ENCODE measurements around the gene OLA1.

OLA1 gene

DNA sequence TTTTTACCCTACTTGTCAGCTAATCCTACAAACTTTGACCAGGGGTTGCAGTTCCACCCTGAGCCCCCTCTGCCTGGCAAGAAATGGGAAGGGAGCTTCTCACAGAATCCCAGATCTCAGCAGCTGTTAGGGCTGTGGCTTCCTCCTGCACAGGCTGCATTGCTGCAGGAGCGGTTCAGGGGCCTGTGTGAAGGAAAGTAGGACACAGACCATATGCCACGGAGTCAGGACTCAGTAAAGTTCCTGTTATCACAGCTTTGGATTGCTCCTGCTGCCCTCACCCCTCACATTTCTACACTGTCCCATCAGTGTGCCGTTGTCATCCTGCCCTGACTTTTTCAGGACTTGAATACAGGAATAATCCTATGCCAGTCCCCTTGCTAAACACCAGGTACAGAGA lies 220.4 kb downstream of the OLA1 start:
- Histone ChIP-seq H3K4me2 (ENCODE audit: low read length) (no peak overlapping the region), H3K27ac (no peak overlapping the region), H3K9ac (no peak overlapping the region), H3K79me2 (no peaks in the 10 kb centered on the region), H2AFZ (no peak overlapping the region), H3K36me3 (ENCODE audit: control insufficient read depth, insufficient read depth, low read length) (no peaks in the 10 kb centered on the region), H3K9me3 (ENCODE audit: control insufficient read depth, low read length) (no peaks in the 10 kb centered on the region), H3K27me3 (ENCODE audit: control insufficient read depth, insufficient read depth, low read length) (no peaks in the 10 kb centered on the region), H3K4me3 (ENCODE audit: low read depth, low read length) (no peak overlapping the region), H3K4me1 (no peaks in the 10 kb centered on the region)
- TF ChIP-seq, protein P1, sequence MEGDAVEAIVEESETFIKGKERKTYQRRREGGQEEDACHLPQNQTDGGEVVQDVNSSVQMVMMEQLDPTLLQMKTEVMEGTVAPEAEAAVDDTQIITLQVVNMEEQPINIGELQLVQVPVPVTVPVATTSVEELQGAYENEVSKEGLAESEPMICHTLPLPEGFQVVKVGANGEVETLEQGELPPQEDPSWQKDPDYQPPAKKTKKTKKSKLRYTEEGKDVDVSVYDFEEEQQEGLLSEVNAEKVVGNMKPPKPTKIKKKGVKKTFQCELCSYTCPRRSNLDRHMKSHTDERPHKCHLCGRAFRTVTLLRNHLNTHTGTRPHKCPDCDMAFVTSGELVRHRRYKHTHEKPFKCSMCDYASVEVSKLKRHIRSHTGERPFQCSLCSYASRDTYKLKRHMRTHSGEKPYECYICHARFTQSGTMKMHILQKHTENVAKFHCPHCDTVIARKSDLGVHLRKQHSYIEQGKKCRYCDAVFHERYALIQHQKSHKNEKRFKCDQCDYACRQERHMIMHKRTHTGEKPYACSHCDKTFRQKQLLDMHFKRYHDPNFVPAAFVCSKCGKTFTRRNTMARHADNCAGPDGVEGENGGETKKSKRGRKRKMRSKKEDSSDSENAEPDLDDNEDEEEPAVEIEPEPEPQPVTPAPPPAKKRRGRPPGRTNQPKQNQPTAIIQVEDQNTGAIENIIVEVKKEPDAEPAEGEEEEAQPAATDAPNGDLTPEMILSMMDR (IDR thresholded peaks at IDR 0.05): no peak

DNA sequence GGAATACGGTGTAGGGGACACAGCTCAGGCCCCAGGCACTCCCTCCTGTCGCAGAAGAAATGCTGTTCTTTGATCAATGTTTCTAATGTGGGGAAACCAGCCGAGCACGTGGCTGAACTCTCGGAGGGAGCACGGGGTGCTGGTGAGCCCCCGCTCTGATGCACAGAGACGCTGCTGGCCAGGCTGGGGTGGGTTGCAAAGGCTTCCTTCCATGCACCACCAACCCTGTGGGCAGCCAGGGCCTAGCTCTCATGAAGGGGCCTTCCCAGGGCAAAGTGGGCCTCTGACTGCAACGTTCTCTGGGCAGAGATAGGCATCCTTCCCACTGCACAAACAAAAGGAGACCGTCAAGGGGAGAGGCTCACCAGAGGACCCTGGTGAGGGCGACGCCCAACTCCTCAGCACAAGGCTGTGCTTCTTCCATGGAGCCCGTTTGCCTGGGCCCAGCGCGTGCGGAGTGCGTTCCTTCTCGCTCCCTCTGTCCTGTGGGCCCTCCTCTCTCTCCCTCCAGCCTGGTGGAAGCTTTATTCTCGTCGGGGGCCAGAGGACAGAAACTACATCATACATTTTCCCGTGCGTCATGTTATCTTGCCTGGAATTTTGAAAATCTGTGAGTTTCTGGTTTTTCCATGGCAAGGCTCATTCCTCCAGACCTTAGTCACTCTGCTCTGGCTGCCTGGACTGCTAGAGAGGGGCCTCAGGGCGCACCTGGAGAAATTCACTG lies 222.0 kb downstream of the OLA1 start:
- Histone ChIP-seq H3K36me3 (ENCODE audit: control insufficient read depth, insufficient read depth, low read length) (no peaks in the 10 kb centered on the region), H3K9me3 (ENCODE audit: control insufficient read depth, low read length) (no peaks in the 10 kb centered on the region), H3K27ac (no peak overlapping the region), H3K4me1 (no peaks in the 10 kb centered on the region), H3K4me3 (ENCODE audit: low read depth, low read length) (no peak overlapping the region), H3K79me2 (no peaks in the 10 kb centered on the region), H3K9ac (no peak overlapping the region), H3K27me3 (ENCODE audit: control insufficient read depth, insufficient read depth, low read length) (no peaks in the 10 kb centered on the region), H2AFZ (no peak overlapping the region), H3K4me2 (ENCODE audit: low read length) (no peak overlapping the region)
- TF ChIP-seq, protein P1 (IDR thresholded peaks at IDR 0.05): no peak

DNA sequence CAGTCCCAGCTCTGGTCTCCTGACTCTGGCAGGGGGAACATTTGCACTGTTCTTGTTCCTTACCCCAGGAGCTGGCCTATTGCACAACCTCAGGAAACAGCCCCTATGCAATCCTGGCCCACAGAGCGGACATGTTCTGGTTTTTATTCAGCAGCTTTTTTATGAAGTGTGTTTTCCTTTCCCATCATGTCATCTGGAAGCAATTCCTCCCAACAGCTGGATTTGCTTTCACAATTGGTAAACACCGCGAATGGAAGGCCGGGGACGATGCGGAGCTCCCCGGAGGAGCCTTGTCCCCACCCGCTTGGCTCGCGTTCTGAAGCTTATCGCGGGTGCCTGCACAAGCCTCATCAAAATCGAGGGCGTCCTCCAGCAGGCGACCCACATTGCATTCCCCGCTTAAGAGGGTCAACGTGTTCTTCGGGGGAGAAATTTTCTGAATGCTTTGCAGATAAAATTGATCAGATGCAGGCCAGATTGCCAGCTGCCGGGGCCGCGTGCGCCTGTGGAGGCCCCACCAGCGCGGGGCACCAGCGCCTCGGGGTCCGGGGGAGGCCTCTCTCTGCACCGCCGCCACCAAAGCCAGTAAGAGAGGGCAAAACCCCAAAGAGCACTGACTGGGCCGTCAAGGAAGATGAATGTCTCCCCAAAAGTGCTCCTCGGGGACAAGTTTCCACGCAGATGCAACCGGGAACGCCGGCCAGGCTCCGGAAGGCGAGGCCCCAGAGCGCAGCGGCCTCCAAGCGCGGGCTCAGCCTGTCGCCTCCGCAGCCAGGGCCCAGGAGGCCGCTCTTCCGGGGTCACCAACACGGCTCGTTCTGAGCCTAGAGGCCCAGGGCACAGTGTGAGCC lies 222.8 kb downstream of the OLA1 start:
- TF ChIP-seq, protein P1 (IDR thresholded peaks at IDR 0.05): no peak
- no peak overlapping the region for H3K4me2 ChIP-seq (ENCODE audit: low read length)
- no peaks in the 10 kb centered on the region for H3K4me1 ChIP-seq
- no peaks in the 10 kb centered on the region for H3K9me3 ChIP-seq (ENCODE audit: control insufficient read depth, low read length)
- peak overlapping the region; percentile 47 for H3K27ac ChIP-seq
- no peaks in the 10 kb centered on the region for H3K27me3 ChIP-seq (ENCODE audit: control insufficient read depth, insufficient read depth, low read length)
- no peak overlapping the region for H3K9ac ChIP-seq
- no peak overlapping the region for H3K4me3 ChIP-seq (ENCODE audit: low read depth, low read length)
- H3K79me2 ChIP-seq: no peaks in the 10 kb centered on the region
- H3K36me3 ChIP-seq (ENCODE audit: control insufficient read depth, insufficient read depth, low read length): no peaks in the 10 kb centered on the region
- H2AFZ ChIP-seq: no peak overlapping the region

DNA sequence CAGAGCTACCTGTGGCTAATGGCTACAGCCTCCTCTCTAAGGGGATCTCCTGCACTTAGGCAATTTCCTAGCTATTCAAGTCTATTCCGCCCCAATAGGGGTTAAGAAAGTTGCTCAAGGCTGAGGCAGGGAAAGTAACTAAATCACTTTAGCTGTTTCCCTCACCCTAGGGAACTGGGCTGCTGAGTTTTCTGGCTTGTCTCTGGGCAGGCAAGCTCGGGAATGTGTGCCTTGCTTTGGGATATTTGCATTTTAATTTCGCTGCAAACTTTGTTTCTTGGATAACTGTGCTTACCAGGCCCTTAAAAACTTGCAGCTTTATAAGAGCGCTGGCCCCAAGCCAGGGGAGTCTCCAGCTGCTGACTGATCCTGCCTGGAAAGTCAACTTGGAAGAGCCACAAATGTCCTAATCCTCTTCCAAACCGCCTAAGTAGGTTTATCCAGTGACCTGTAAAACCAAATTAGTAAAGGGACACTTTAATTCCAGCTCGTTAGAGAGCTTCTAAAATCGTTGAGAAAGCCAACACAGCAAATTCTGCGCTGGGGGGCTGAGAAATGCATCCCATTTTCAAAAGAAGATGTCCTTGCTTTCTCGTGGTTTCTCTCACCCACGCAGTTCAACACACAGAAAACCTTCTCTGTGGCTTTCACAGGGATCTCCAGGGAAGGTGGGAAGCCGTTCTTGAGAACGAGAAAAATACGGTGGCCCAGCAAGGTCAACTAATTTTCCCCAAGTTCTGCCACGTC lies 223.6 kb downstream of the OLA1 start:
- Histone ChIP-seq H3K9me3 (ENCODE audit: control insufficient read depth, low read length) (no peaks in the 10 kb centered on the region), H3K36me3 (ENCODE audit: control insufficient read depth, insufficient read depth, low read length) (no peaks in the 10 kb centered on the region), H3K4me2 (ENCODE audit: low read length) (no peak overlapping the region), H3K4me1 (no peaks in the 10 kb centered on the region), H3K4me3 (ENCODE audit: low read depth, low read length) (no peak overlapping the region), H3K27me3 (ENCODE audit: control insufficient read depth, insufficient read depth, low read length) (no peaks in the 10 kb centered on the region), H2AFZ (no peak overlapping the region), H3K9ac (no peak overlapping the region), H3K79me2 (no peaks in the 10 kb centered on the region), H3K27ac (peak overlapping the region; percentile 47)
- TF ChIP-seq, protein P1 (IDR thresholded peaks at IDR 0.05): no peak

Data from parathyroid adenoma (tissue), 2 donors.